Measurements from ENCODE around the gene BICC1. TPM values are rescaled to one million over a fixed set of nuclear protein-coding genes. Genes with fewer than 3 reads are reported as not detected.

The BICC1 gene
- total RNA-seq, 1 experiment from 2014 or later, result 0.67 TPM

- H3K36me3 ChIP-seq (ENCODE audit: control insufficient read depth, insufficient read depth, low read length), result no peaks in the 10 kb centered on the region
- POLR2A ChIA-PET, result interaction anchor here (0.6 kb wide), 1 partner anchor 174 kb away, joined by 3 read pairs; no protein-coding TSS in a partner anchor
- H3K27me3 ChIP-seq (ENCODE audit: control insufficient read depth, insufficient read depth, low read length), result no peaks in the 10 kb centered on the region
- ATAC-seq (no peak), DNase-seq (ENCODE audit: low read depth, low spot score) (no peak)
- no peak for TF ChIP-seq SIN3A (IDR thresholded peaks at IDR 0.05; ENCODE audit: borderline replicate concordance, insufficient read depth, low read depth, low read length)
- TF ChIP-seq, protein P1, sequence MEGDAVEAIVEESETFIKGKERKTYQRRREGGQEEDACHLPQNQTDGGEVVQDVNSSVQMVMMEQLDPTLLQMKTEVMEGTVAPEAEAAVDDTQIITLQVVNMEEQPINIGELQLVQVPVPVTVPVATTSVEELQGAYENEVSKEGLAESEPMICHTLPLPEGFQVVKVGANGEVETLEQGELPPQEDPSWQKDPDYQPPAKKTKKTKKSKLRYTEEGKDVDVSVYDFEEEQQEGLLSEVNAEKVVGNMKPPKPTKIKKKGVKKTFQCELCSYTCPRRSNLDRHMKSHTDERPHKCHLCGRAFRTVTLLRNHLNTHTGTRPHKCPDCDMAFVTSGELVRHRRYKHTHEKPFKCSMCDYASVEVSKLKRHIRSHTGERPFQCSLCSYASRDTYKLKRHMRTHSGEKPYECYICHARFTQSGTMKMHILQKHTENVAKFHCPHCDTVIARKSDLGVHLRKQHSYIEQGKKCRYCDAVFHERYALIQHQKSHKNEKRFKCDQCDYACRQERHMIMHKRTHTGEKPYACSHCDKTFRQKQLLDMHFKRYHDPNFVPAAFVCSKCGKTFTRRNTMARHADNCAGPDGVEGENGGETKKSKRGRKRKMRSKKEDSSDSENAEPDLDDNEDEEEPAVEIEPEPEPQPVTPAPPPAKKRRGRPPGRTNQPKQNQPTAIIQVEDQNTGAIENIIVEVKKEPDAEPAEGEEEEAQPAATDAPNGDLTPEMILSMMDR (IDR thresholded peaks at IDR 0.05), result no peak
- TF ChIP-seq POLR2AphosphoS5 (IDR thresholded peaks at IDR 0.05; ENCODE audit: low read depth, low read length), result no peak
- no peak for TF ChIP-seq TCF7L2 (IDR thresholded peaks at IDR 0.05; ENCODE audit: low read depth, low read length)
- TF ChIP-seq REST (IDR thresholded peaks at IDR 0.05; ENCODE audit: insufficient read depth in 1 of 2, low read depth in 2 of 2, low read length in 1 of 2), result no peak
- no TSS peak for BruUV-seq (replicated peaks)
- intact Hi-C loops (cut with micrococcal nuclease; ENCODE audit: unreplicated experiment) (no loop called here), in situ Hi-C loops (cut with HindIII; ENCODE audit: low pct_unique_long_range_greater_than_20kb, low sequenced_read_pairs) (no loop called here)
- CTCF ChIA-PET, result no interaction called here
- H3K4me1 ChIP-seq (ENCODE audit: control insufficient read depth, insufficient read depth, low read length), result no peaks in the 10 kb centered on the region
- H3K4me3 ChIP-seq (ENCODE audit: low read depth in 2 of 2, low read length in 2 of 2), result no peak overlapping the region
- H3K27ac ChIP-seq (ENCODE audit: low read length), result no peak overlapping the region
- H3K9me3 ChIP-seq (ENCODE audit: control insufficient read depth, insufficient read depth, low read depth, low read length), result no peaks in the 10 kb centered on the region
Observed at GRCh38 chr10:58731276-58731675, 218.6 kb downstream of the BICC1 start.

DNA sequence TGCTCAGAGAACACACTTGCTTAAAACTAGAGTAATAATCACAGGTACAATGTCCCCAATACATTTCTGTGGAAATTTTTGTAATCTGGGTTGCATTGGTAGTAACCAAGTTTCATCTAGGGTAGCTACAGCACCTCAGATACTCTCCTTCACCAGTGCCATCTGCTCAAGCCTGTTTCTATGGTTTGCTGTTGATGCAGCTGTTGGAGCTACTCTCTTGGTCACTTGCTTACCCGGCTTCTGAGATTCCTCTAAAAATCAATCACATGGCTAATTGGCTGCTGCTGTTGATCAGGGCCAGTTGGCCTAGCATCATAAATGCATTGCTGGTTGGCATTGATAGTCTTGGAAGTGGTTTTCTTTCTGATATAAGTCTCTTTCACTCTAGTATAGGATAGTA lies 220.8 kb downstream of the BICC1 start:
- no TSS peak for BruUV-seq (replicated peaks)
- ChIA-PET CTCF (no interaction called here), POLR2A (no interaction called here)
- intact Hi-C loops (cut with micrococcal nuclease; ENCODE audit: unreplicated experiment), result no loop called here
- ATAC-seq (no peak), DNase-seq (ENCODE audit: low read depth, low spot score) (no peak)
- Histone ChIP-seq H3K36me3 (ENCODE audit: control insufficient read depth, insufficient read depth, low read length) (no peaks in the 10 kb centered on the region), H3K9me3 (ENCODE audit: control insufficient read depth, insufficient read depth, low read depth, low read length) (no peaks in the 10 kb centered on the region), H3K27ac (ENCODE audit: low read length) (no peak overlapping the region), H3K27me3 (ENCODE audit: control insufficient read depth, insufficient read depth, low read length) (no peaks in the 10 kb centered on the region), H3K4me1 (ENCODE audit: control insufficient read depth, insufficient read depth, low read length) (no peaks in the 10 kb centered on the region), H3K4me3 (ENCODE audit: low read depth in 2 of 2, low read length in 2 of 2) (no peak overlapping the region)
- in situ Hi-C loops (cut with HindIII; ENCODE audit: low pct_unique_long_range_greater_than_20kb, low sequenced_read_pairs), result no loop called here
- TF ChIP-seq SIN3A (IDR thresholded peaks at IDR 0.05; ENCODE audit: borderline replicate concordance, insufficient read depth, low read depth, low read length) (no peak), TCF7L2 (IDR thresholded peaks at IDR 0.05; ENCODE audit: low read depth, low read length) (no peak), POLR2AphosphoS5 (IDR thresholded peaks at IDR 0.05; ENCODE audit: low read depth, low read length) (no peak), REST (IDR thresholded peaks at IDR 0.05; ENCODE audit: insufficient read depth in 1 of 2, low read depth in 2 of 2, low read length in 1 of 2) (no peak)
- TF ChIP-seq, protein P1 (IDR thresholded peaks at IDR 0.05), result no peak
